Sigmoid colon (tissue), 4 donors: ENCODE data around the gene DISP2.

Experiments used
- CTCF ChIP-seq, 4 experiments: fragments of 450-650 bp in 3 of 4; fragments of 200-600 bp in 1 of 4; IDR thresholded peaks; one replicate each; pipeline ENCODE4 v1.5.1; 2016 to 2019; ENCODE audit warnings: antibody characterized with exemption in 4 of 4, mild to moderate bottlenecking in 3 of 4, moderate library complexity in 2 of 4
- EP300 ChIP-seq, 4 donors: sonication (generic); formaldehyde crosslinking; IDR thresholded peaks; one replicate each; pipeline ENCODE4 v1.6.1; 2017; ENCODE audit warnings: antibody characterized with exemption in 4 of 4
- POLR2AphosphoS5 ChIP-seq, 4 donors: sonication (generic); formaldehyde crosslinking; IDR thresholded peaks; one replicate each; pipeline ENCODE4 v1.6.1; 2017; ENCODE audit warnings: antibody characterized with exemption in 4 of 4

DNA sequence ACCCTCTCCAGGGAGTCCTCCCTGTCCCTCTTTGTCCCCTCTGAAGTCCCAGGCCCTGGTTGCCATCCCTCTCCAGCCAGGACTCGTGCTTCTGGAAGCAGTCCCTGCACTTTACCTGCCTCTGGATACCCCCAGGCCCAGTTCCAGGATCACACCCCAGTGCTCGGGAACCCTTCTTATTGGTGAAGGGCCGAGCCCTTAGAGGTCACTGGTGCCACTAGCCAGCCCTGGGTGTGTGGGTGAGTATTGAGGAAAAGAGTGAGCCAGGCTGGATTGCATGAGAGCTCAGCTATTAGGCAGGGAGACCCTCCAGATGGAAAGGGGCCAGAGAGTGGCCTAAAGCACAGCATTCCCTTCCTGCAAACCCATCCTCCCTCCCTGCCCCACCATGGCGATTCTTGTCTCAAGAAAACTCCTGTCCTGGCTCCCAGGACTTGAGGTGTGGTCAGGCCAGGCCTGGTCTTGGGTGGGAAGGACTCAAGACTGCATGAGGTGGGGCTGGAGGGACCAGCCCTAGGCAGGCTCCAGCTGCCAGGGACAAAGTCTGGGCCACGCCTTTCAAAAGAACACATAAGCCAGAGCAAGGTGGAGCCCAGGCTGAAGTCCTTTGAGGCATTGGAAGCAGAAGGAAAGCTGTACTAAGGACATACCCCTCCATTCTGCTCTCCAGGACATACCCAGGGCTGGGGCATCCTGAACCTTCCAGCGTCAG is 12.0 kb upstream of the DISP2 start:
- TF ChIP-seq POLR2AphosphoS5 (IDR thresholded peaks at IDR 0.05) (peak in 1 of 4 donors; percentile 31), CTCF (IDR thresholded peaks at IDR 0.05) (no peak), EP300 (IDR thresholded peaks at IDR 0.05) (no peak)
